ENCODE data around the gene RGS7. TPM values are rescaled to one million over a fixed set of nuclear protein-coding genes. Genes with fewer than 3 reads are reported as not detected.
A peak's percentile ranks its signal among the peaks of the same experiment; 100 is the strongest.

RGS7 gene
- polyA plus RNA-seq, 2 of the 4 experiments (the other 2 are of a cell fraction) = 0.08 TPM; not detected in 1

GRCh38 chr1:241253471-241253870 lies 103.5 kb downstream of the RGS7 start:
- TF ChIP-seq GATA3 (IDR thresholded peaks at IDR 0.05; ENCODE audit: borderline replicate concordance) (no peak), ZFP36 (IDR thresholded peaks at IDR 0.05; ENCODE audit: borderline replicate concordance, partially characterized antibody) (no peak), ESRRA (IDR thresholded peaks at IDR 0.05; ENCODE audit: borderline replicate concordance, low read length) (no peak), SREBF2 (IDR thresholded peaks at IDR 0.05) (no peak), KDM5A (IDR thresholded peaks at IDR 0.05) (no peak), RNF2 (IDR thresholded peaks at IDR 0.05; ENCODE audit: borderline replicate concordance, low read depth) (no peak), HOXB13 (CRISPR knock-in tag; IDR thresholded peaks at IDR 0.05; ENCODE audit: low read depth) (no peak), JUNB (IDR thresholded peaks at IDR 0.05) (no peak), CBX8 (IDR thresholded peaks at IDR 0.05) (no peak), PBX3 (IDR thresholded peaks at IDR 0.05) (no peak), TP53 (CRISPR knock-in tag; IDR thresholded peaks at IDR 0.05) (no peak), NR3C1 (IDR thresholded peaks at IDR 0.05) (no peak), SMC3 (IDR thresholded peaks at IDR 0.05) (no peak), HES2 (IDR thresholded peaks at IDR 0.05) (no peak), ELK1 (IDR thresholded peaks at IDR 0.05; ENCODE audit: low read depth, low read length) (no peak), HDAC2 (IDR thresholded peaks at IDR 0.05) (no peak), FOSL2 (IDR thresholded peaks at IDR 0.05) (no peak), FOSL2 (CRISPR knock-in tag; IDR thresholded peaks at IDR 0.05) (no peak), ZSCAN20 (CRISPR knock-in tag; IDR thresholded peaks at IDR 0.05) (no peak)
- TF ChIP-seq, protein P1, sequence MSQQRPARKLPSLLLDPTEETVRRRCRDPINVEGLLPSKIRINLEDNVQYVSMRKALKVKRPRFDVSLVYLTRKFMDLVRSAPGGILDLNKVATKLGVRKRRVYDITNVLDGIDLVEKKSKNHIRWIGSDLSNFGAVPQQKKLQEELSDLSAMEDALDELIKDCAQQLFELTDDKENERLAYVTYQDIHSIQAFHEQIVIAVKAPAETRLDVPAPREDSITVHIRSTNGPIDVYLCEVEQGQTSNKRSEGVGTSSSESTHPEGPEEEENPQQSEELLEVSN (IDR thresholded peaks at IDR 0.05; ENCODE audit: borderline replicate concordance, low read depth) = no peak
- TF ChIP-seq, protein P2, sequence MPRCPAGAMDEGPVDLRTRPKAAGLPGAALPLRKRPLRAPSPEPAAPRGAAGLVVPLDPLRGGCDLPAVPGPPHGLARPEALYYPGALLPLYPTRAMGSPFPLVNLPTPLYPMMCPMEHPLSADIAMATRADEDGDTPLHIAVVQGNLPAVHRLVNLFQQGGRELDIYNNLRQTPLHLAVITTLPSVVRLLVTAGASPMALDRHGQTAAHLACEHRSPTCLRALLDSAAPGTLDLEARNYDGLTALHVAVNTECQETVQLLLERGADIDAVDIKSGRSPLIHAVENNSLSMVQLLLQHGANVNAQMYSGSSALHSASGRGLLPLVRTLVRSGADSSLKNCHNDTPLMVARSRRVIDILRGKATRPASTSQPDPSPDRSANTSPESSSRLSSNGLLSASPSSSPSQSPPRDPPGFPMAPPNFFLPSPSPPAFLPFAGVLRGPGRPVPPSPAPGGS (IDR thresholded peaks at IDR 0.05) = no peak
- H3K4me3 ChIP-seq = no peak overlapping the region

DNA sequence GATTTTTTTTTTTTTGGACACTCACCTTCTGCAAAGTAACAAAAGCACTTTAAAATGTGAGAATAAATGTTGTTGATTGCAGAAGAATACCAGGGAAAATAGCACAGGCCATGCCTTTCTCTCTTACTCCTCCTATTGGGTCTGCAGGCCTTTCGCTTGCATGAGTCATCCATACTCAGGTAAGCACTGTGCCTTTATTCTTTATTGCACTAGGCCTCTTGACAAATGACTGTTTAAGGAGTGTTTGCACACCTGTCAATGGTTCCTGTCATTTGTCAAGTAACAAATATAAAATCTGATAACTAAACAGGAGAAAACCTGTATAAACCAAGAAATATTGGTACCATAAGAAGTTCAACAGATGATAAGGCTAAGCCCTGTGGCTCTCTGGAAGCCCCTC lies 106.5 kb downstream of the RGS7 start:
- no peaks in the 10 kb centered on the region for H3K4me1 ChIP-seq
- no peak overlapping the region for H3K27ac ChIP-seq
- POLR2A ChIA-PET = no interaction called here
- CTCF ChIA-PET = no interaction called here
- TF ChIP-seq FOSL2 (IDR thresholded peaks at IDR 0.05) = no peak
- TF ChIP-seq FOSL2 (CRISPR knock-in tag; IDR thresholded peaks at IDR 0.05) = 0 out of 2 replicates have a peak, but pooled peaks have one; percentile 19
- no peak for TF ChIP-seq ZNF302 (CRISPR knock-in tag; IDR thresholded peaks at IDR 0.05)
- no peaks in the 10 kb centered on the region for H3K9me3 ChIP-seq
- DNase-seq (ENCODE audit: low read depth in 1 of 2, low spot score in 1 of 2) (no peak), ATAC-seq (no peak), FAIRE-seq (no peak)
- no peak overlapping the region for H3K4me2 ChIP-seq
- WGBS (ENCODE audit: missing lambda C conversion rate) = 33% methylated on average over 1 of the region's 1 CpG
- no peak overlapping the region for H3K4me3 ChIP-seq

More at GRCh38 chr1:241253471-241253870, 103.5 kb downstream of the RGS7 start:
- no peak overlapping the region for H3K27ac ChIP-seq
- CTCF ChIA-PET = no interaction called here
- POLR2A ChIA-PET = no interaction called here
- 2% methylated on average over 2 of the region's 2 CpGs for WGBS (ENCODE audit: missing lambda C conversion rate)
- H3K4me1 ChIP-seq = no peaks in the 10 kb centered on the region
- no peak overlapping the region for H3K4me2 ChIP-seq
- no peaks in the 10 kb centered on the region for H3K9me3 ChIP-seq
- no peak for FAIRE-seq
- no peak for DNase-seq (ENCODE audit: low read depth in 1 of 2, low spot score in 1 of 2)
- ATAC-seq = no peak

GRCh38 chr1:241240069-241240468 lies 116.9 kb downstream of the RGS7 start:
- Histone ChIP-seq H3K4me1 (no peaks in the 10 kb centered on the region), H3K9me3 (no peaks in the 10 kb centered on the region), H3K4me2 (no peak overlapping the region), H3K4me3 (no peak overlapping the region), H3K27ac (no peak overlapping the region)
- ChIA-PET POLR2A (no interaction called here), CTCF (interaction anchor here (1.2 kb wide), 1 partner anchor 262 kb away, joined by 3 read pairs; no protein-coding TSS in a partner anchor)
- TF ChIP-seq CHD2 (IDR thresholded peaks at IDR 0.05; ENCODE audit: low read length, partially characterized antibody) (no peak), SREBF2 (IDR thresholded peaks at IDR 0.05) (no peak), MAFK (IDR thresholded peaks at IDR 0.05; ENCODE audit: partially characterized antibody) (peak; percentile 80), NFE2L2 (conservative IDR thresholded peaks at IDR 0.05; ENCODE audit: low read length) (peak; percentile 72), JUN (IDR thresholded peaks at IDR 0.05) (no peak)
- DNase-seq (ENCODE audit: low read depth in 1 of 2, low spot score in 1 of 2) (peak in 1 of 2 experiments; percentile 7), FAIRE-seq (no peak), ATAC-seq (no peak)
- WGBS (ENCODE audit: missing lambda C conversion rate) = 36% methylated on average over 5 of the region's 5 CpGs
